Fibroblast of mammary gland (primary cell): ENCODE results near the gene ZFPL1.

Experiments
- DNase-seq: peaks from one replicate; pipeline ENCODE4 v3.0.0-alpha.2; 2010; ENCODE audit warnings: low read depth
- H3K4me3 ChIP-seq: 2 replicates; pipeline ENCODE4 v1.5.1; 2011; ENCODE audit warnings: low read depth, mild to moderate bottlenecking, low read length, moderate library complexity; ENCODE audit not compliant: control insufficient read depth
- CTCF ChIP-seq: conservative IDR thresholded peaks from 2 replicates; pipeline ENCODE4 v1.5.1; 2011; ENCODE audit warnings: low read depth, low read length, inconsistent platforms; ENCODE audit not compliant: control insufficient read depth, insufficient read depth

Gene ZFPL1

GRCh38 chr11:65096926-65097325 is 12.9 kb downstream of the ZFPL1 start:
- no peak for TF ChIP-seq CTCF
- peak overlapping the region; percentile 71 for H3K4me3 ChIP-seq
- DNase-seq: no peak

- peak; percentile 30 for DNase-seq
- H3K4me3 ChIP-seq: no peak overlapping the region
- peak; percentile 6 for TF ChIP-seq CTCF
Observed at GRCh38 chr11:65100674-65101350, 16.8 kb downstream of the ZFPL1 start.

GRCh38 chr11:65102142-65103095 is 18.4 kb downstream of the ZFPL1 start:
- DNase-seq: no peak
- no peak for TF ChIP-seq CTCF

GRCh38 chr11:65103476-65103875 is 19.5 kb downstream of the ZFPL1 start:
- TF ChIP-seq CTCF: no peak
- DNase-seq: no peak
- no peak overlapping the region for H3K4me3 ChIP-seq

More at GRCh38 chr11:65102142-65103095, 18.4 kb downstream of the ZFPL1 start:
- H3K4me3 ChIP-seq: no peak overlapping the region

- TF ChIP-seq CTCF: no peak
- DNase-seq: no peak
- H3K4me3 ChIP-seq: no peak overlapping the region
Observed at GRCh38 chr11:65104628-65105027, 20.6 kb downstream of the ZFPL1 start.

GRCh38 chr11:65107078-65107477 is 23.1 kb downstream of the ZFPL1 start:
- no peak for DNase-seq
- no peak overlapping the region for H3K4me3 ChIP-seq
- no peak for TF ChIP-seq CTCF
